ENCODE data around the gene OSGIN1. TPM values are rescaled to one million over a fixed set of nuclear protein-coding genes. Genes with fewer than 3 reads are reported as not detected.

The OSGIN1 gene
- total RNA-seq, 1 donor from 2014 or later, result 1.6 TPM

DNA sequence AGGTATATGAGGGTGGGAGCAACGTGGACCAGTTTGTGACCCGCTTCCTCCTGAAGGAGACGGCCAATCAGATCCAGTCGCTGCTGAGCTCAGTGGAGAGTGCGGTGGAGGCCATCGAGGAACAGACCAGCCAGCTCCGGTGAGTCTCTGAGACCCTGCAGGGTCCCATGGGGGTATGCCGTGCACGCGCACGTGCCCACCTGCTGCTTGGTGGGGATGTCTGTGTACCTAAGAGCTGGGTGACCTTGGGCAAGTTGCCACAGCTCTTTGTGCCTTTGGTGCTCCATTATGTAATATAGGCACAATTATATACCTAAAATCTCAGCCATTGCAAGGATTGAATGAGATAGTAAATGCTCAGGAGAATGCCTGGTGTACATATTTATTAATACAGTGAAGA lies 37.5 kb downstream of the OSGIN1 start:
- Mint-ChIP-seq H3K27me3 (peaks cover 29% of the 10 kb centered on the region), H3K27ac (no peak overlapping the region), H3K9me3 (peaks cover 2% of the 10 kb centered on the region), H3K4me3 (no peak overlapping the region), H3K4me1 (peaks cover 1% of the 10 kb centered on the region), H3K36me3 (ENCODE audit: low read depth) (no peaks in the 10 kb centered on the region)
- intact Hi-C loops (cut with micrococcal nuclease), result no loop called here
- TF ChIP-seq, protein P1, sequence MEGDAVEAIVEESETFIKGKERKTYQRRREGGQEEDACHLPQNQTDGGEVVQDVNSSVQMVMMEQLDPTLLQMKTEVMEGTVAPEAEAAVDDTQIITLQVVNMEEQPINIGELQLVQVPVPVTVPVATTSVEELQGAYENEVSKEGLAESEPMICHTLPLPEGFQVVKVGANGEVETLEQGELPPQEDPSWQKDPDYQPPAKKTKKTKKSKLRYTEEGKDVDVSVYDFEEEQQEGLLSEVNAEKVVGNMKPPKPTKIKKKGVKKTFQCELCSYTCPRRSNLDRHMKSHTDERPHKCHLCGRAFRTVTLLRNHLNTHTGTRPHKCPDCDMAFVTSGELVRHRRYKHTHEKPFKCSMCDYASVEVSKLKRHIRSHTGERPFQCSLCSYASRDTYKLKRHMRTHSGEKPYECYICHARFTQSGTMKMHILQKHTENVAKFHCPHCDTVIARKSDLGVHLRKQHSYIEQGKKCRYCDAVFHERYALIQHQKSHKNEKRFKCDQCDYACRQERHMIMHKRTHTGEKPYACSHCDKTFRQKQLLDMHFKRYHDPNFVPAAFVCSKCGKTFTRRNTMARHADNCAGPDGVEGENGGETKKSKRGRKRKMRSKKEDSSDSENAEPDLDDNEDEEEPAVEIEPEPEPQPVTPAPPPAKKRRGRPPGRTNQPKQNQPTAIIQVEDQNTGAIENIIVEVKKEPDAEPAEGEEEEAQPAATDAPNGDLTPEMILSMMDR (IDR thresholded peaks at IDR 0.05), result no peak
- DNase-seq (no peak), ATAC-seq (ENCODE audit: low read depth) (no peak)
- ChIA-PET POLR2A (no interaction called here), CTCF (no interaction called here)

DNA sequence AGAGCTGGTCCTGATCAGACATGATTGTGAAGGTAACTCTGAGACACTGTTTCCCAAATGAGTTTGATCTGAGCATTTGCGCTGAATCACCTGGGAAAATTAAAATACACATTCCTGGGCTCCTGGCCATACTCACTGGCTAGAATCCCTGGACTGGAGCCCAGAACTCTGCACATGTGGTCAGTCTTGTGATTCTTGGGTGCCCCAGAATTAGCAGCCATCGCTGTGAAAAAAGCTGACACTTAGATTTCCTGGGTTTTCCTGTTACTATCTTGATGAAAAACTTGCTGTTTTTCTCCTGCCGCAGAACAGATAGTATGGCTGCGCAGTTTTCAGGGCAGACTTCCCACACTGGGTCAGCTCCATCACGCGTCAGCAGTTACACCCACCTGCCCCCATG lies 39.6 kb downstream of the OSGIN1 start:
- DNase-seq (no peak), ATAC-seq (ENCODE audit: low read depth) (no peak)
- Mint-ChIP-seq H3K27ac (no peak overlapping the region), H3K4me3 (no peak overlapping the region), H3K9me3 (peaks cover 2% of the 10 kb centered on the region), H3K36me3 (ENCODE audit: low read depth) (no peaks in the 10 kb centered on the region), H3K4me1 (peaks cover 2% of the 10 kb centered on the region), H3K27me3 (peaks cover 34% of the 10 kb centered on the region)
- intact Hi-C loops (cut with micrococcal nuclease), result no loop called here
- CTCF ChIA-PET, result no interaction called here
- TF ChIP-seq, protein P1 (IDR thresholded peaks at IDR 0.05), result no peak
- POLR2A ChIA-PET, result no interaction called here

DNA sequence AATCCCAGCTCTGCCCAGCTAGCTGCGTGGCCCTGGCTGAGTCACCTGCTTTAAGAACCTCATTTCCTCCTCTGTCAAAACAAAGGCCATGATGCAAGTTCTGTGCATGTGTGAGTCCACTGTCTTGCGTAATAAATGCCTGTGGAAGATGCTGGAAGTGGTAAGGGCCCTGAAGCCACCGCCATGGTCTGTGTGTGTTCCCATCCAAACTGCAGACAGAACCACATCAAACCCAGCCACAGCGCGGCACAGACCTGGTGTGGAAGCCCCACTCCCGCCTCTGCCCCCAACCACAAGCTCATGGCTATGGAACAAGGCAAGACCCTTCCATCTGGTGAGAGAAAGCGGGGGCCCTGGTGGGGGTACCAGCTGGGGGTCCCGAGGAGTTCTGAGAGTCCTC lies 41.0 kb downstream of the OSGIN1 start:
- intact Hi-C loops (cut with micrococcal nuclease), result no loop called here
- CTCF ChIA-PET, result no interaction called here
- Mint-ChIP-seq H3K4me3 (no peak overlapping the region), H3K27ac (no peak overlapping the region), H3K27me3 (peaks cover 37% of the 10 kb centered on the region), H3K36me3 (ENCODE audit: low read depth) (no peaks in the 10 kb centered on the region), H3K9me3 (peaks cover 2% of the 10 kb centered on the region), H3K4me1 (peaks cover 2% of the 10 kb centered on the region)
- ATAC-seq (ENCODE audit: low read depth) (no peak), DNase-seq (no peak)
- POLR2A ChIA-PET, result no interaction called here
- TF ChIP-seq, protein P1 (IDR thresholded peaks at IDR 0.05), result no peak

DNA sequence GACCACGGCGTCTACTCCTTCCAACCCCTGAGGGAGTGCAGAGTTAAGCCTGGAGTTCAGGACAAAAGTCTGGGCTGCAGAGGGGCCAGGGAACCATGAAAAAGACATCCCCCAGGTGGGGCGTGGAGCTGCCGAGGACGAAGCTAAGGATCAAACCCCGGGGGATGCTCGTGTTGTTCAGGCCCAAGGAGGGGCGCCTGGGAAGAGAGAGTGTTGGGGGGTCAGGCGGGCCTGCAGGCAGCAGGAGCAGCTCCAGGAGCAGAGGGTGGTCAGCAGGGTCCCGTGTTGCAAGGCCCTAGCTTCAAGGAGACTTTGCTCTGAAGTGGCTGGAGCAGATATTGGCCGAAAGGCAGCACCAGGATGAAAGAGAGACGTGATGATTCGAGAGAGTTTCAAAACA lies 41.7 kb downstream of the OSGIN1 start:
- Mint-ChIP-seq H3K36me3 (ENCODE audit: low read depth) (no peaks in the 10 kb centered on the region), H3K4me1 (peaks cover 2% of the 10 kb centered on the region), H3K4me3 (no peak overlapping the region), H3K9me3 (peaks cover 2% of the 10 kb centered on the region), H3K27ac (no peak overlapping the region), H3K27me3 (peaks cover 39% of the 10 kb centered on the region)
- CTCF ChIA-PET, result no interaction called here
- no peak for DNase-seq
- ATAC-seq (ENCODE audit: low read depth), result no peak
- POLR2A ChIA-PET, result no interaction called here
- TF ChIP-seq, protein P1 (IDR thresholded peaks at IDR 0.05), result no peak
- intact Hi-C loops (cut with micrococcal nuclease), result no loop called here

DNA sequence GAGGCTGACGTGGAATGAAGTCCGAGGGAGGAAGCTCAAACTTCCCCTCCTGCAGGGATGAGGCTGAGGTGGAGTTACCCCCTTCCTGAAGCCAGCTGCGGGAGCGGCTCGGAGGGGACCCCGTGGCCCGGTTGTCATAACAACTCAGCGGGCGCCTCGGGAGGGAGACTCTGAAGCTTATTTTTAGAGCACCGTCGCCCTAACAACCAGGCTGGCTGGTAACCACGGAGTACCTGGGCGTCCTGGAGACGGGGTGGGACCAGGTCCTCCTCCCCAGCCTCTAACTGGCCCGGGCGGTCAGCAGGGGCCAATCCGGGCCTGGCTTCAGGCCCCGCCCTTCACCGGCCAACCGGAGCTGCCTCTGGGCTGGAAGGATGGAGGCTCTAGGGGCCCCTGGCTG lies 42.7 kb downstream of the OSGIN1 start:
- CTCF ChIA-PET, result no interaction called here
- Mint-ChIP-seq H3K9me3 (peaks cover 2% of the 10 kb centered on the region), H3K27me3 (peaks cover 35% of the 10 kb centered on the region), H3K36me3 (ENCODE audit: low read depth) (no peaks in the 10 kb centered on the region), H3K4me1 (peaks cover 2% of the 10 kb centered on the region), H3K4me3 (no peak overlapping the region), H3K27ac (no peak overlapping the region)
- TF ChIP-seq, protein P1 (IDR thresholded peaks at IDR 0.05), result no peak
- POLR2A ChIA-PET, result no interaction called here
- DNase-seq (no peak), ATAC-seq (ENCODE audit: low read depth) (no peak)
- intact Hi-C loops (cut with micrococcal nuclease), result no loop called here
